HEK293T (cell line): ENCODE results near the gene ICOSLG.
"Not testable (repeated sequence)": the region's sequence is repeated elsewhere in the genome, so short reads cannot be mapped to it uniquely, and the experiment has no call there.

Source experiments
- ARNT ChIP-seq: fragments of 450-650 bp; IDR thresholded peaks from 2 replicates; pipeline ENCODE4 v1.6.1; 2017; ENCODE audit warnings: mild to moderate bottlenecking
- FOXA1 ChIP-seq: fragments of 450-650 bp; IDR thresholded peaks from 2 replicates; pipeline ENCODE4 v1.6.1; 2016; ENCODE audit warnings: mild to moderate bottlenecking
- SP1 ChIP-seq: fragments of 450-650 bp; IDR thresholded peaks from 2 replicates; pipeline ENCODE4 v1.6.1; 2017
- ZNF384 ChIP-seq: fragments of 450-650 bp; IDR thresholded peaks from 2 replicates; pipeline ENCODE4 v1.6.1; 2016
- TF ChIP-seq, protein P1 (sequence below): fragments of 450-650 bp; IDR thresholded peaks from 2 replicates; pipeline ENCODE4 v1.6.1; 2016

DNA sequence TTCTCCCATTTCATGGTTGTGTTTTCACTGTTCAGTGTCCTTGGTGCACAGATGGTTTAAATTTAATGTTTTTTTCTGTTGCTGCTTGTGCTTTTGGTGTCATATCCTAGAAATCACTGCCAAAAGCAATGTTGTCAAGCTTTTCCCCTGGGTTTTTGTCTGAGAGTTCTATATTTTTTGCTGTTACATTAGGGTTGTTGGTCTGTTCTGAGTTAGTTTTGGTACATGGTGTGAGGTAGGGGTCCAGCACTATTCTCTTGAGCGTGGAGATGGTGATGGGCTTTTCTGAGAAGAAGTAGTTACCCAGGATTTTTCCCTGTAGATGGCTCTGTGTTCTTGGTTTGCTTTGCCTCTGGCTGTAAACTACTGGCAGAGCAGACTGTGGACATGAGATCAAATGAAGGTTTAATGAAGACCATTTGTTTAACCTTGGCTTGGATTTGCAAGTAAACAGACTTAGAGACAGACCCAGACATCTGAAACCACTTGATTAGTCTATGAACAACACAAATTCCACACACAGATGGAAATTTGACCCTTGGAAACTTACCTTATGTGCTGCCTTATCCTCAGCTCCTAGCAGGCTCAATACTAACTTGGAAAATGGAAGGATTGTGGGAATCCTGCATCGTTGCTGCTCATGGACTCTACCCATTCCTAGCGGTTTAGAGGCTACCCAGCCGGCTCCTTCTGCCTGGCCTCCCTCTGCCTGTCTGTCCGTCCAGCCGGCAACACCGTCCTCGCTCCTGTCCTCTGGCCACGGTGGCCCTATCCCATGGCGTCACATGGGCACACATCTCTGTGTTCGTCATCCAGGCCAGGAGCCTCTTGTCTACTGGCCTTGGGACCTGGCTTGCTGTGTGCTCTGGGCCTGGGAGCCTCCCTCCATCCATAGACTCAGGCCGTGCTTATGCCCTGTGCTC is 50.1 kb downstream of the ICOSLG start:
- not testable (repeated sequence) for TF ChIP-seq FOXA1, SP1, ARNT, ZNF384
- TF ChIP-seq, protein P1, sequence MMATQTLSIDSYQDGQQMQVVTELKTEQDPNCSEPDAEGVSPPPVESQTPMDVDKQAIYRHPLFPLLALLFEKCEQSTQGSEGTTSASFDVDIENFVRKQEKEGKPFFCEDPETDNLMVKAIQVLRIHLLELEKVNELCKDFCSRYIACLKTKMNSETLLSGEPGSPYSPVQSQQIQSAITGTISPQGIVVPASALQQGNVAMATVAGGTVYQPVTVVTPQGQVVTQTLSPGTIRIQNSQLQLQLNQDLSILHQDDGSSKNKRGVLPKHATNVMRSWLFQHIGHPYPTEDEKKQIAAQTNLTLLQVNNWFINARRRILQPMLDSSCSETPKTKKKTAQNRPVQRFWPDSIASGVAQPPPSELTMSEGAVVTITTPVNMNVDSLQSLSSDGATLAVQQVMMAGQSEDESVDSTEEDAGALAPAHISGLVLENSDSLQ = not testable (repeated sequence)
